ENCODE results near the gene NUMA1.

The NUMA1 gene

GRCh38 chr11:71976551-71976950 lies 103.8 kb downstream of the NUMA1 start:
- DNase-seq (ENCODE audit: low spot score), result no peak

- DNase-seq (ENCODE audit: low spot score), result no peak
These were observed 108.7 kb downstream of the NUMA1 start for GRCh38 chr11:71971680-71972079.

GRCh38 chr11:71964641-71965040 lies 115.7 kb downstream of the NUMA1 start:
- no peak for DNase-seq (ENCODE audit: low spot score)

- no peak for DNase-seq (ENCODE audit: low spot score)
These were observed 116.9 kb downstream of the NUMA1 start for GRCh38 chr11:71963468-71963867.

- no peak for DNase-seq (ENCODE audit: low spot score)
These were observed 117.8 kb downstream of the NUMA1 start for GRCh38 chr11:71962428-71963038.

- no peak for DNase-seq (ENCODE audit: low spot score)
These were observed 124.4 kb downstream of the NUMA1 start for GRCh38 chr11:71955898-71956456.
